ENCODE results near the gene DDX59.

Gene DDX59

GRCh38 chr1:200629876-200630514 is 39.7 kb downstream of the DDX59 start:
- no peak for DNase-seq (ENCODE audit: low spot score)

GRCh38 chr1:200628223-200628881 is 41.4 kb downstream of the DDX59 start:
- DNase-seq (ENCODE audit: low spot score), result peak; percentile 18

- DNase-seq (ENCODE audit: low spot score), result no peak
Observed at GRCh38 chr1:200627575-200628222, 42.0 kb downstream of the DDX59 start.

GRCh38 chr1:200626853-200627534 is 42.7 kb downstream of the DDX59 start:
- DNase-seq (ENCODE audit: low spot score), result no peak

- DNase-seq (ENCODE audit: low spot score), result peak; percentile 3
Observed at GRCh38 chr1:200625381-200625824, 44.3 kb downstream of the DDX59 start.

- no peak for DNase-seq (ENCODE audit: low spot score)
Observed at GRCh38 chr1:200624679-200625335, 44.9 kb downstream of the DDX59 start.

GRCh38 chr1:200620273-200621131 is 49.2 kb downstream of the DDX59 start, which contains the start of gene KIF14:
TSS of gene KIF14 (minus strand) at chr1:200620751. CDS start at chr1:200618723, 2,028 bp downstream.
- peak; percentile 89 for DNase-seq (ENCODE audit: low spot score)

GRCh38 chr1:200619894-200620272 is 49.8 kb downstream of the DDX59 start:
- DNase-seq (ENCODE audit: low spot score), result no peak

- DNase-seq (ENCODE audit: low spot score), result no peak
Observed at GRCh38 chr1:200610846-200611245, 58.9 kb downstream of the DDX59 start.

GRCh38 chr1:200602632-200603031 is 67.1 kb downstream of the DDX59 start:
- DNase-seq (ENCODE audit: low spot score), result no peak
